HepG2 (cell line): ENCODE results near the gene FALEC. TPM values are rescaled to one million over a fixed set of nuclear protein-coding genes. Genes with fewer than 3 reads are reported as not detected.

ENCODE experiments used
- EEA1 ChIP-seq: sonication (generic); formaldehyde crosslinking; IDR thresholded peaks from 2 replicates; pipeline ENCODE4 v1.5.1; 2020; ENCODE audit warnings: mild to moderate bottlenecking, missing genetic modification reagents, borderline replicate concordance
- ELK4 ChIP-seq: sonication (generic); formaldehyde crosslinking; IDR thresholded peaks from 2 replicates; pipeline ENCODE4 v1.9.0; 2021; ENCODE audit warnings: missing genetic modification reagents, borderline replicate concordance
- FOSL2 ChIP-seq: sonication (generic); formaldehyde crosslinking; IDR thresholded peaks from 2 replicates; pipeline ENCODE4 v1.4.0; 2020; ENCODE audit warnings: missing genetic modification reagents
- FOXA3 ChIP-seq: IDR thresholded peaks from 2 replicates; pipeline ENCODE4 v1.6.1; 2016; ENCODE audit warnings: missing genetic modification reagents, missing compliant biosample characterization
- GPN1 ChIP-seq: sonication (generic); formaldehyde crosslinking; IDR thresholded peaks from 2 replicates; pipeline ENCODE4 v1.5.1; 2020; ENCODE audit warnings: missing genetic modification reagents, borderline replicate concordance
- KDM6A ChIP-seq: IDR thresholded peaks from 2 replicates; pipeline ENCODE4 v1.6.1; 2016; ENCODE audit warnings: low read depth
- MATR3 ChIP-seq: sonication (generic); formaldehyde crosslinking; IDR thresholded peaks from 2 replicates; pipeline ENCODE4 v1.4.0; 2020; ENCODE audit warnings: missing genetic modification reagents
- MEF2D ChIP-seq: sonication (generic); formaldehyde crosslinking; IDR thresholded peaks from 2 replicates; pipeline ENCODE4 v1.5.1; 2020; ENCODE audit warnings: mild to moderate bottlenecking, missing genetic modification reagents
- NPAS2 ChIP-seq: sonication (generic); formaldehyde crosslinking; IDR thresholded peaks from 2 replicates; pipeline ENCODE4 v1.8.0; 2022; ENCODE audit warnings: mild to moderate bottlenecking, missing genetic modification reagents, borderline replicate concordance
- STAG1 ChIP-seq: sonication (generic); formaldehyde crosslinking; IDR thresholded peaks from 2 replicates; pipeline ENCODE4 v1.4.0; 2020; ENCODE audit warnings: missing genetic modification reagents
- TCF7 ChIP-seq: sonication (generic); IDR thresholded peaks from 2 replicates; pipeline ENCODE4 v1.6.1; 2016; ENCODE audit warnings: antibody characterized with exemption, low read depth
- ZNF629 ChIP-seq: sonication (generic); formaldehyde crosslinking; conservative IDR thresholded peaks from 2 replicates; pipeline ENCODE4 v1.5.0; 2020; ENCODE audit warnings: missing genetic modification reagents
- ZNF646 ChIP-seq: sonication (generic); formaldehyde crosslinking; IDR thresholded peaks from 2 replicates; pipeline ENCODE4 v1.9.0; 2021; ENCODE audit warnings: mild to moderate bottlenecking, missing genetic modification reagents
- ZNF691 ChIP-seq: sonication (generic); formaldehyde crosslinking; IDR thresholded peaks from 2 replicates; pipeline ENCODE4 v1.4.0; 2020; ENCODE audit warnings: missing genetic modification reagents, low read depth, mild to moderate bottlenecking, borderline replicate concordance
- ZNF709 ChIP-seq: sonication (generic); formaldehyde crosslinking; IDR thresholded peaks from 2 replicates; pipeline ENCODE4 v1.5.0; 2020; ENCODE audit warnings: mild to moderate bottlenecking, missing genetic modification reagents
- ZNF724P ChIP-seq: sonication (generic); formaldehyde crosslinking; IDR thresholded peaks from 2 replicates; pipeline ENCODE4 v1.8.0; 2022; ENCODE audit warnings: missing genetic modification reagents, borderline replicate concordance
- ZNF766 ChIP-seq: sonication (generic); formaldehyde crosslinking; IDR thresholded peaks from 2 replicates; pipeline ENCODE4 v1.5.0; 2020; ENCODE audit warnings: missing genetic modification reagents, borderline replicate concordance
- ZNF770 ChIP-seq: sonication (generic); formaldehyde crosslinking; IDR thresholded peaks from 2 replicates; pipeline ENCODE4 v1.5.0; 2020; ENCODE audit warnings: mild to moderate bottlenecking, missing genetic modification reagents
- ZNF782 ChIP-seq: sonication (generic); formaldehyde crosslinking; IDR thresholded peaks from 2 replicates; pipeline ENCODE4 v1.4.0; 2020; ENCODE audit warnings: missing genetic modification reagents, mild to moderate bottlenecking, borderline replicate concordance
- polyA plus RNA-seq, 8 experiments: library from polyadenylated mRNA; depleted of rRNA in 3 of 8; stranded (reverse) in 7 of 8; unstranded in 1 of 8; fragments of >200 nt; fragmentation: Illumina TruSeq in 4 of 8; extraction: Trizol in 4 of 8; gene quantifications; 2 replicates each; pipeline versions ENCODE4 v1.2.1 to v1.2.3, GENCODE V29; 2011 to 2016; ENCODE audit warnings: low read depth in 4 of 8, missing spikeins in 1 of 8, mixed read lengths in 1 of 8; ENCODE audit not compliant: insufficient read depth in 1 of 8
- total RNA-seq, 5 experiments: library from RNA; depleted of rRNA; stranded (reverse); fragments of >200 nt; fragmentation: Illumina TruSeq; extraction: Trizol; gene quantifications; 2 replicates each; pipeline ENCODE4 v1.2.3, GENCODE V29; 2016; ENCODE audit warnings: low read depth in 1 of 5

Gene FALEC
- total and polyA plus RNA-seq, 2 of the 13 experiments (the other 11 are each of a cell fraction or from before 2014, with no cell fraction given), result 0.33 to 0.71 TPM

GRCh38 chr1:150486966-150487762 is 28.4 kb upstream of the FALEC start, which contains the start of gene TARS2 (continued):
- TF ChIP-seq ZNF646 (CRISPR knock-in tag) (no peak), MATR3 (CRISPR knock-in tag) (no peak), TCF7 (no peak), FOXA3 (CRISPR knock-in tag) (peak; percentile 67), ZNF782 (CRISPR knock-in tag) (no peak), ZNF709 (CRISPR knock-in tag) (no peak), EEA1 (CRISPR knock-in tag) (no peak), ZNF691 (CRISPR knock-in tag) (peak; percentile 72; the same call in 1 of the 2 replicates), ZNF766 (no peak), ZNF724P (CRISPR knock-in tag) (no peak), STAG1 (CRISPR knock-in tag) (0 out of 2 replicates have a peak, but pooled peaks have one; percentile 29), MEF2D (peak; percentile 80), ZNF770 (CRISPR knock-in tag) (peak; percentile 26; the same call in 1 of the 2 replicates), FOSL2 (CRISPR knock-in tag) (peak; percentile 67), KDM6A (CRISPR knock-in tag) (no peak), ELK4 (no peak), GPN1 (CRISPR knock-in tag) (no peak), ZNF629 (CRISPR knock-in tag) (no peak), NPAS2 (CRISPR knock-in tag) (no peak)
